CD14-positive monocyte (primary cell): ENCODE data around the gene TBCA. TPM values are rescaled to one million over a fixed set of nuclear protein-coding genes. Genes with fewer than 3 reads are reported as not detected.

Experiments used
- DNase-seq, 3 donors: peaks; one replicate each; pipeline ENCODE4 v3.0.0-alpha.2; 2011 to 2022
- H2AFZ ChIP-seq: 2 replicates; pipeline ENCODE4 v1.6.0; 2012; ENCODE audit warnings: mild to moderate bottlenecking, low read depth, low read length, inconsistent platforms; ENCODE audit not compliant: insufficient read depth, poor library complexity, severe bottlenecking
- H3K27ac ChIP-seq, 2 donors: 1 replicate in 1 of 2; 2 replicates in 1 of 2; pipeline ENCODE4 v1.5.1; 2012 to 2013; ENCODE audit warnings: low read length in 2 of 2, control low read depth in 1 of 2, inconsistent platforms in 1 of 2, low read depth in 1 of 2, mild to moderate bottlenecking in 1 of 2
- H3K27me3 ChIP-seq, 2 donors: one replicate each; pipeline versions ENCODE4 v1.6.0 to v1.6.1; 2011 to 2013; ENCODE audit warnings: low read length in 2 of 2; ENCODE audit not compliant: control insufficient read depth in 2 of 2, insufficient read depth in 2 of 2
- H3K36me3 ChIP-seq, 2 donors: replicated peaks in 1 of 2; 1 replicate in 1 of 2; 2 replicates in 1 of 2; pipeline versions ENCODE4 v1.5.1 to v1.6.1; 2012 to 2013; ENCODE audit warnings: low read length in 2 of 2, control low read depth in 1 of 2, inconsistent platforms in 1 of 2, mild to moderate bottlenecking in 1 of 2; ENCODE audit not compliant: insufficient read depth in 2 of 2, control insufficient read depth in 1 of 2
- H3K4me1 ChIP-seq, 2 donors: 1 replicate in 1 of 2; 2 replicates in 1 of 2; pipeline versions ENCODE4 v1.5.1 to v1.6.1; 2012 to 2013; ENCODE audit warnings: low read length in 2 of 2, control low read depth in 1 of 2, inconsistent platforms in 1 of 2, mild to moderate bottlenecking in 1 of 2, moderate library complexity in 1 of 2; ENCODE audit not compliant: insufficient read depth in 2 of 2, control insufficient read depth in 1 of 2
- H3K4me2 ChIP-seq: replicated peaks from 2 replicates; pipeline ENCODE3; 2012; ENCODE audit warnings: low read length, moderate library complexity, mild to moderate bottlenecking; ENCODE audit not compliant: poor library complexity, severe bottlenecking; ENCODE audit errors: extremely low read depth
- H3K4me3 ChIP-seq, 3 experiments: fragments of 200-600 bp in 1 of 3; sonication (generic) in 1 of 3; replicated peaks in 1 of 3; 1 replicate in 2 of 3; 2 replicates in 1 of 3; pipeline ENCODE4 v1.5.1; 2011 to 2013; ENCODE audit warnings: low read length in 3 of 3, mild to moderate bottlenecking in 3 of 3, control low read depth in 2 of 3, low read depth in 2 of 3, inconsistent platforms in 1 of 3, moderate library complexity in 1 of 3
- H3K79me2 ChIP-seq: 2 replicates; pipeline ENCODE4 v1.6.0; 2012; ENCODE audit warnings: mild to moderate bottlenecking, control low read depth, inconsistent platforms, low read length, moderate library complexity; ENCODE audit not compliant: insufficient read depth
- H3K9ac ChIP-seq: 2 replicates; pipeline ENCODE4 v1.6.0; 2017; ENCODE audit warnings: low read length, mild to moderate bottlenecking; ENCODE audit not compliant: insufficient read depth, poor library complexity, severe bottlenecking
- H3K9me3 ChIP-seq, 2 donors: replicated peaks in 1 of 2; 1 replicate in 1 of 2; 2 replicates in 1 of 2; pipeline versions ENCODE4 v1.5.1 to v1.6.1; 2012 to 2013; ENCODE audit warnings: low read length in 2 of 2, control low read depth in 1 of 2; ENCODE audit not compliant: control insufficient read depth in 1 of 2, insufficient read depth in 1 of 2
- H4K20me1 ChIP-seq: 2 replicates; pipeline ENCODE4 v1.6.0; 2012; ENCODE audit warnings: mild to moderate bottlenecking, low read length, control low read depth, moderate library complexity; ENCODE audit not compliant: insufficient read depth
- H3K27ac Mint-ChIP-seq, 7 donors: one replicate each; pipeline ENCODE4 v1.8.0; 2020; ENCODE audit warnings: mild to moderate bottlenecking in 7 of 7, mixed read lengths in 7 of 7, moderate library complexity in 6 of 7, inconsistent platforms in 2 of 7
- H3K27me3 Mint-ChIP-seq, 3 donors: one replicate each; pipeline ENCODE4 v1.8.0; 2021 to 2022; ENCODE audit warnings: low read depth in 3 of 3, mild to moderate bottlenecking in 3 of 3, mixed read lengths in 3 of 3, moderate library complexity in 3 of 3, inconsistent platforms in 1 of 3
- H3K36me3 Mint-ChIP-seq, 2 donors: one replicate each; pipeline ENCODE4 v1.8.0; 2020; ENCODE audit warnings: mixed read lengths in 2 of 2, inconsistent platforms in 1 of 2, mild to moderate bottlenecking in 1 of 2
- H3K4me1 Mint-ChIP-seq: one replicate; pipeline ENCODE4 v1.8.0; 2020; ENCODE audit warnings: mild to moderate bottlenecking, mixed read lengths
- H3K4me3 Mint-ChIP-seq, 2 donors: one replicate each; pipeline ENCODE4 v1.8.0; 2020; ENCODE audit warnings: mild to moderate bottlenecking in 2 of 2, mixed read lengths in 2 of 2, moderate library complexity in 1 of 2
- H3K9me3 Mint-ChIP-seq, 7 donors: one replicate each; pipeline ENCODE4 v1.8.0; 2020 to 2022; ENCODE audit warnings: mixed read lengths in 7 of 7, mild to moderate bottlenecking in 6 of 7, moderate library complexity in 6 of 7, inconsistent platforms in 2 of 7
- CTCF ChIP-seq: fragments of 200-600 bp; IDR thresholded peaks from one replicate; pipeline ENCODE4 v1.8.0; 2022; ENCODE audit warnings: antibody characterized with exemption, mild to moderate bottlenecking
- WGBS: methylation state at CpG from one replicate; pipeline ENCODE4 v1.1.5; 2013; ENCODE audit warnings: missing lambda C conversion rate; ENCODE audit not compliant: insufficient coverage; 5-methylcytosine and 5-hydroxymethylcytosine counted together
- intact Hi-C, 2 donors: fragments of 100-400 bp; cut with micrococcal nuclease; formaldehyde crosslinking; loops; one replicate each; pipeline versions ENCODE4 v1.15.0 to v1.15.1; 2023
- polyA plus RNA-seq, 3 donors: library from polyadenylated mRNA; depleted of rRNA in 1 of 3; unstranded in 2 of 3; stranded (reverse) in 1 of 3; fragments of 300-500 nt in 2 of 3; fragments of >200 nt in 1 of 3; fragmentation: Illumina TruSeq in 2 of 3; gene quantifications; 1 replicate in 2 of 3; 2 replicates in 1 of 3; pipeline ENCODE4 v1.2.3, GENCODE V29; 2012 to 2021

Gene TBCA
- polyA plus RNA-seq, 3 donors = 56.0 to 150 (median 141) TPM

GRCh38 chr5:77718934-77719610 lies 57.1 kb downstream of the TBCA start:
- peaks cover 52% of the 10 kb centered on the region for H3K79me2 ChIP-seq
- Mint-ChIP-seq H3K27ac (peak overlapping the region in 1 of 7 donors; percentile 48), H3K36me3 (peaks cover 0 to 5% of the 10 kb centered on the region in 2 donors), H3K4me3 (no peak overlapping the region), H3K27me3 (no peaks in the 10 kb centered on the region), H3K9me3 (no peaks in the 10 kb centered on the region), H3K4me1 (peaks cover 15% of the 10 kb centered on the region)
- H3K9ac ChIP-seq = no peak overlapping the region
- peaks cover 78% of the 10 kb centered on the region for H4K20me1 ChIP-seq
- WGBS = no CpG with 5 or more reads among the region's 6 CpGs
- no peaks in the 10 kb centered on the region for H3K9me3 ChIP-seq
- no peak for DNase-seq
- no peaks in the 10 kb centered on the region for H3K36me3 ChIP-seq
- no peak overlapping the region for H3K4me2 ChIP-seq
- no peak for TF ChIP-seq CTCF
- intact Hi-C loops = no loop called here
- no peak overlapping the region for H3K4me3 ChIP-seq
- no peak overlapping the region for H2AFZ ChIP-seq
- H3K4me1 ChIP-seq = no peaks in the 10 kb centered on the region
- no peak overlapping the region for H3K27ac ChIP-seq
- no peaks in the 10 kb centered on the region for H3K27me3 ChIP-seq

GRCh38 chr5:77709993-77710685 lies 66.0 kb downstream of the TBCA start:
- H3K27me3 ChIP-seq = no peaks in the 10 kb centered on the region
- H3K4me3 ChIP-seq = no peak overlapping the region
- no peak overlapping the region for H3K27ac ChIP-seq
- H2AFZ ChIP-seq = no peak overlapping the region
- Mint-ChIP-seq H3K36me3 (peaks cover 20 to 28% of the 10 kb centered on the region in 2 donors), H3K4me3 (no peak overlapping the region), H3K27me3 (no peaks in the 10 kb centered on the region), H3K9me3 (peaks cover 0 to 2% (median 0%) of the 10 kb centered on the region in 7 donors), H3K27ac (no peak overlapping the region), H3K4me1 (peaks cover 4% of the 10 kb centered on the region)
- intact Hi-C loops = no loop called here
- no peak overlapping the region for H3K9ac ChIP-seq
- H3K9me3 ChIP-seq = no peaks in the 10 kb centered on the region
- no peak for DNase-seq
- no peak overlapping the region for H3K4me2 ChIP-seq
- H3K79me2 ChIP-seq = peaks cover 20% of the 10 kb centered on the region
- H3K4me1 ChIP-seq = no peaks in the 10 kb centered on the region
- H4K20me1 ChIP-seq = peaks cover 39% of the 10 kb centered on the region
- H3K36me3 ChIP-seq = peaks cover 27 to 35% of the 10 kb centered on the region in 2 donors
- no peak for TF ChIP-seq CTCF
